Measurements from ENCODE around the gene KHNYN.
"Not testable (repeated sequence)": the region's sequence is repeated elsewhere in the genome, so short reads cannot be mapped to it uniquely, and the experiment has no call there.

Gene KHNYN

GRCh38 chr14:24437736-24438067 lies 7.9 kb downstream of the KHNYN start:
- no peak for DNase-seq (ENCODE audit: low spot score)

GRCh38 chr14:24438223-24439097 lies 8.7 kb downstream of the KHNYN start:
- DNase-seq (ENCODE audit: low spot score), result no peak

GRCh38 chr14:24439257-24439656 lies 9.5 kb downstream of the KHNYN start:
- DNase-seq (ENCODE audit: low spot score), result no peak

- no peak for DNase-seq (ENCODE audit: low spot score)
These were observed 10.3 kb downstream of the KHNYN start for GRCh38 chr14:24439830-24440605.

- DNase-seq (ENCODE audit: low spot score), result no peak
These were observed 11.0 kb downstream of the KHNYN start for GRCh38 chr14:24440606-24441399.

GRCh38 chr14:24441485-24441884 lies 11.7 kb downstream of the KHNYN start:
- no peak for DNase-seq (ENCODE audit: low spot score)

- no peak for DNase-seq (ENCODE audit: low spot score)
These were observed 12.1 kb downstream of the KHNYN start for GRCh38 chr14:24441904-24442239.

- DNase-seq (ENCODE audit: low spot score), result peak; percentile 93
These were observed 12.7 kb downstream of the KHNYN start, which contains the start of gene SDR39U1 for GRCh38 chr14:24442240-24443052. Gene SDR39U1 (minus strand): TSS chr14:24442776. CDS start chr14:24442769, 7 bp downstream.

- DNase-seq (ENCODE audit: low spot score), result no peak
These were observed 13.4 kb downstream of the KHNYN start for GRCh38 chr14:24443053-24443665.

- DNase-seq (ENCODE audit: low spot score), result not testable (repeated sequence)
These were observed 21.1 kb downstream of the KHNYN start for GRCh38 chr14:24450828-24451227.

GRCh38 chr14:24456980-24457379 lies 27.2 kb downstream of the KHNYN start:
- DNase-seq (ENCODE audit: low spot score), result no peak

GRCh38 chr14:24458736-24459135 lies 29.0 kb downstream of the KHNYN start:
- no peak for DNase-seq (ENCODE audit: low spot score)

GRCh38 chr14:24459331-24459730 lies 29.6 kb downstream of the KHNYN start:
- no peak for DNase-seq (ENCODE audit: low spot score)

GRCh38 chr14:24461336-24461735 lies 31.6 kb downstream of the KHNYN start:
- DNase-seq (ENCODE audit: low spot score), result no peak

GRCh38 chr14:24463017-24463883 lies 33.5 kb downstream of the KHNYN start:
- DNase-seq (ENCODE audit: low spot score), result no peak

GRCh38 chr14:24463884-24464785 lies 34.4 kb downstream of the KHNYN start:
- DNase-seq (ENCODE audit: low spot score), result no peak

GRCh38 chr14:24465368-24465767 lies 35.6 kb downstream of the KHNYN start:
- DNase-seq (ENCODE audit: low spot score), result no peak

GRCh38 chr14:24465805-24466204 lies 36.1 kb downstream of the KHNYN start:
- DNase-seq (ENCODE audit: low spot score), result no peak

GRCh38 chr14:24470450-24470849 lies 40.7 kb downstream of the KHNYN start:
- not testable (repeated sequence) for DNase-seq (ENCODE audit: low spot score)
